Muscle of leg (tissue), 9 donors: ENCODE results near the gene ACTRT3. TPM values are rescaled to one million over a fixed set of nuclear protein-coding genes. Genes with fewer than 3 reads are reported as not detected.

Source experiments
- polyA plus RNA-seq, 8 donors: library from polyadenylated mRNA; unstranded; fragments of 120-200 nt; gene quantifications; one replicate each; pipeline versions ENCODE4 v1.2.1 to v1.2.3, GENCODE V29; 2013; ENCODE audit warnings: inconsistent platforms in 1 of 8, low replicate concordance in 1 of 8; ENCODE audit not compliant: insufficient read length in 8 of 8, insufficient read depth in 1 of 8
- total RNA-seq: library from RNA; stranded (reverse); fragments of 120-200 nt; gene quantifications from one replicate; pipeline ENCODE4 v1.2.4, GENCODE V29; 2013

Gene ACTRT3
- total and polyA plus RNA-seq, 9 donors, result 2.0 to 4.1 (median 3.2) TPM

Other genes with a start within 250 kb of the ACTRT3 start
- gene MECOM, start 105.8 kb downstream of the ACTRT3 start, total RNA-seq, result 17.6 TPM
- 10 to 100 TPM; 11.3 to 15.5 (median 12.6) TPM for gene MECOM, start 105.8 kb downstream of the ACTRT3 start, polyA plus RNA-seq
- 23.7 TPM for gene TERC, start 4.5 kb downstream of the ACTRT3 start, total RNA-seq
- gene TERC, start 4.5 kb downstream of the ACTRT3 start, polyA plus RNA-seq, result under 1 TPM in 3 of 8 donors, not detected in 5; 0.33 to 0.37 (median 0.36) TPM
- 21.6 TPM for gene MYNN, start 3.8 kb upstream of the ACTRT3 start, total RNA-seq
- gene MYNN, start 3.8 kb upstream of the ACTRT3 start, polyA plus RNA-seq, result 10 to 100 TPM; 17.2 to 23.4 (median 19.5) TPM
- gene LRRIQ4, start 43.3 kb upstream of the ACTRT3 start, total RNA-seq, result 0.09 TPM
- under 1 TPM in 6 of 8 donors, not detected in 2; 0.07 to 0.13 (median 0.12) TPM for gene LRRIQ4, start 43.3 kb upstream of the ACTRT3 start, polyA plus RNA-seq
- gene LRRC34, start 43.3 kb upstream of the ACTRT3 start, total RNA-seq, result 4.3 TPM
- gene LRRC34, start 43.3 kb upstream of the ACTRT3 start, polyA plus RNA-seq, result 1 to 10 TPM; 2.8 to 5.9 (median 3.7) TPM
- not detected for gene LRRC31, start 100.4 kb upstream of the ACTRT3 start, total RNA-seq
- gene LRRC31, start 100.4 kb upstream of the ACTRT3 start, polyA plus RNA-seq, result under 1 TPM in 1 of 8 donors, not detected in 7; 0.21 TPM
- gene SAMD7, start 142.0 kb upstream of the ACTRT3 start, total RNA-seq, result not detected
- under 1 TPM in 1 of 8 donors, not detected in 7; 0.14 TPM for gene SAMD7, start 142.0 kb upstream of the ACTRT3 start, polyA plus RNA-seq
- 53.7 TPM for gene SEC62, start 197.2 kb upstream of the ACTRT3 start, total RNA-seq
- 10 to 100 TPM; 56.8 to 96.2 (median 72.3) TPM for gene SEC62, start 197.2 kb upstream of the ACTRT3 start, polyA plus RNA-seq